Neural cell (in vitro differentiated cells): ENCODE results near the gene SRA1. TPM values are rescaled to one million over a fixed set of nuclear protein-coding genes. Genes with fewer than 3 reads are reported as not detected.

Source experiments
- H2AFZ ChIP-seq: fragments of 200-600, 300-800 bp; sonication (generic), shearing (Covaris generic); 2 replicates; pipeline ENCODE4 v1.6.0; 2014; ENCODE audit warnings: low read depth, mild to moderate bottlenecking, antibody characterized with exemption, low read length, moderate library complexity
- H3F3A ChIP-seq: fragments of 200-600 bp; shearing (Covaris generic); 2 replicates; pipeline ENCODE4 v1.6.1; 2016; ENCODE audit warnings: mild to moderate bottlenecking, moderate library complexity, mixed read lengths, antibody characterized with exemption, low read length; ENCODE audit not compliant: insufficient read depth, poor library complexity, severe bottlenecking
- H3K27ac ChIP-seq: fragments of 200-600, 300-800 bp; sonication (generic), shearing (Covaris generic); 2 replicates; pipeline ENCODE4 v1.5.1; 2014; ENCODE audit warnings: mild to moderate bottlenecking, low read length, moderate library complexity
- H3K27me3 ChIP-seq: fragments of 300-800, 200-600 bp; sonication (generic), shearing (Covaris generic); 2 replicates; pipeline ENCODE4 v1.6.0; 2014; ENCODE audit warnings: mild to moderate bottlenecking, low read depth, low read length, moderate library complexity; ENCODE audit not compliant: insufficient read depth
- H3K36me3 ChIP-seq: fragments of 300-800, 200-600 bp; sonication (generic), shearing (Covaris generic); 2 replicates; pipeline ENCODE4 v1.5.1; 2014; ENCODE audit warnings: mild to moderate bottlenecking, antibody characterized with exemption, low read length, moderate library complexity; ENCODE audit not compliant: insufficient read depth
- H3K4me2 ChIP-seq: fragments of 300-800, 200-600 bp; sonication (generic), shearing (Covaris generic); 2 replicates; pipeline ENCODE4 v1.6.0; 2014; ENCODE audit warnings: mild to moderate bottlenecking, low read length
- H3K4me3 ChIP-seq: fragments of 300-800, 200-600 bp; sonication (generic), shearing (Covaris generic); 2 replicates; pipeline ENCODE4 v1.5.1; 2014; ENCODE audit warnings: mild to moderate bottlenecking, low read length, moderate library complexity
- H3K79me2 ChIP-seq: fragments of 200-600 bp; shearing (Covaris generic); replicated peaks from 2 replicates; pipeline ENCODE4 v1.6.0; 2014; ENCODE audit warnings: mild to moderate bottlenecking, low read length, moderate library complexity; ENCODE audit not compliant: insufficient read depth
- H3K9ac ChIP-seq: fragments of 300-800, 200-600 bp; sonication (generic), shearing (Covaris generic); 2 replicates; pipeline ENCODE4 v1.6.1; 2016; ENCODE audit warnings: mild to moderate bottlenecking, low read length, mixed read lengths
- H3K9me2 ChIP-seq: fragments of 200-600 bp; shearing (Covaris generic); 2 replicates; pipeline ENCODE4 v1.6.1; 2016; ENCODE audit warnings: mild to moderate bottlenecking, low read length, mixed read lengths; ENCODE audit not compliant: insufficient read depth
- H3K9me3 ChIP-seq: fragments of 200-600, 300-800 bp; sonication (generic), shearing (Covaris generic); 2 replicates; pipeline ENCODE4 v1.6.1; 2016; ENCODE audit warnings: mild to moderate bottlenecking, mixed run types, low read length, moderate library complexity, mixed read lengths
- H4K20me1 ChIP-seq: fragments of 200-600 bp; shearing (Covaris generic); 2 replicates; pipeline ENCODE4 v1.6.1; 2016; ENCODE audit warnings: mild to moderate bottlenecking, mixed run types; ENCODE audit not compliant: insufficient read depth
- SMC3 ChIP-seq: fragments of 450-650 bp; conservative IDR thresholded peaks from 2 replicates; pipeline ENCODE4 v1.6.1; 2014; ENCODE audit warnings: antibody characterized with exemption, mild to moderate bottlenecking, moderate library complexity; ENCODE audit not compliant: poor library complexity
- TAF1 ChIP-seq: IDR thresholded peaks from 2 replicates; pipeline ENCODE4 v1.6.1; 2012; ENCODE audit warnings: low read depth
- polyA plus RNA-seq: library from polyadenylated mRNA; depleted of rRNA; stranded (reverse); fragments of >200 nt; gene quantifications from 2 replicates; pipeline ENCODE4 v1.2.3, GENCODE V29; 2014
- small RNA-seq, 3 experiments: library from RNA; depleted of rRNA; stranded (forward); fragments of <200 nt; gene quantifications; one replicate each; pipeline ENCODE3, GENCODE V24; 2012
- TF ChIP-seq, protein P1 (sequence below): fragments of 450-650 bp; IDR thresholded peaks from 2 replicates; pipeline ENCODE4 v1.5.1; 2014; ENCODE audit warnings: antibody characterized with exemption, mild to moderate bottlenecking, moderate library complexity; ENCODE audit not compliant: poor library complexity, severe bottlenecking

Gene SRA1
- polyA plus RNA-seq, 1 donor from 2014 or later, result 73.5 TPM

DNA sequence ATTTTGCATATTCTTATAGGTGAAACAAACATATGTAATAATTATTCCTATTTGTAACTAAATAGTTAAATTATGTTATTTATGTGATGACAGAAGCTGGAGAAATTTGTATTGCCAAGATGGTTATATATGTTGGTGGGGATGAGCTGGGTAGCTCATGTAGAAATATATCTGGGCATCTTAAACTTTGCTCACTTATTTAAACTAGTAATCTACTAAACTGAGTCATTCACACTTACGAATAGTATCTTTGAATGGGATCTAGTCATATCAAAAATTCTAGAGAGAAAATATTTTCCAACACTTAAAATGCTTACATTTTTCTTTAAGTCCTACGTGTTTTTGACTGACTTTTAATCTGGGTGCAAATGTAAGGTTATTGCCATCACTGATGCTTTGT is 54.4 kb downstream of the SRA1 start:
- H2AFZ ChIP-seq, result no peak overlapping the region
- H3K4me2 ChIP-seq, result no peak overlapping the region
- H3K27ac ChIP-seq, result no peak overlapping the region
- no peaks in the 10 kb centered on the region for H3K27me3 ChIP-seq
- TF ChIP-seq, protein P1, sequence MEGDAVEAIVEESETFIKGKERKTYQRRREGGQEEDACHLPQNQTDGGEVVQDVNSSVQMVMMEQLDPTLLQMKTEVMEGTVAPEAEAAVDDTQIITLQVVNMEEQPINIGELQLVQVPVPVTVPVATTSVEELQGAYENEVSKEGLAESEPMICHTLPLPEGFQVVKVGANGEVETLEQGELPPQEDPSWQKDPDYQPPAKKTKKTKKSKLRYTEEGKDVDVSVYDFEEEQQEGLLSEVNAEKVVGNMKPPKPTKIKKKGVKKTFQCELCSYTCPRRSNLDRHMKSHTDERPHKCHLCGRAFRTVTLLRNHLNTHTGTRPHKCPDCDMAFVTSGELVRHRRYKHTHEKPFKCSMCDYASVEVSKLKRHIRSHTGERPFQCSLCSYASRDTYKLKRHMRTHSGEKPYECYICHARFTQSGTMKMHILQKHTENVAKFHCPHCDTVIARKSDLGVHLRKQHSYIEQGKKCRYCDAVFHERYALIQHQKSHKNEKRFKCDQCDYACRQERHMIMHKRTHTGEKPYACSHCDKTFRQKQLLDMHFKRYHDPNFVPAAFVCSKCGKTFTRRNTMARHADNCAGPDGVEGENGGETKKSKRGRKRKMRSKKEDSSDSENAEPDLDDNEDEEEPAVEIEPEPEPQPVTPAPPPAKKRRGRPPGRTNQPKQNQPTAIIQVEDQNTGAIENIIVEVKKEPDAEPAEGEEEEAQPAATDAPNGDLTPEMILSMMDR, result no peak
- TF ChIP-seq TAF1 (no peak), SMC3 (no peak)
- no peaks in the 10 kb centered on the region for H4K20me1 ChIP-seq
- H3K36me3 ChIP-seq, result no peaks in the 10 kb centered on the region
- H3F3A ChIP-seq, result no peaks in the 10 kb centered on the region
- no peak overlapping the region for H3K4me3 ChIP-seq
- H3K9ac ChIP-seq, result no peak overlapping the region
- H3K9me3 ChIP-seq, result no peaks in the 10 kb centered on the region
- no peaks in the 10 kb centered on the region for H3K79me2 ChIP-seq
- H3K9me2 ChIP-seq, result no peaks in the 10 kb centered on the region

Small RNA genes within 50 kb of the gene (small RNA-seq; reads per million reads assigned to genes)
- 0 reads per million in 3 experiments for gene RF00279
- gene RF00443, result 0 reads per million in 3 experiments

Other genes starting within 250 kb of the SRA1 start
- 6.7 and 9.8 TPM in 2 replicates for gene HBEGF, start 210.9 kb downstream of the SRA1 start, polyA plus RNA-seq
- not detected in 2 replicates for gene SLC4A9, start 197.3 kb downstream of the SRA1 start, polyA plus RNA-seq
- 58.9 and 61.8 TPM in 2 replicates for gene ANKHD1, start 155.6 kb downstream of the SRA1 start, polyA plus RNA-seq
- 1.0 TPM in 1 of 2 replicates, not detected in the other for gene EIF4EBP3, start 9.8 kb downstream of the SRA1 start, polyA plus RNA-seq
- 131 and 149 TPM in 2 replicates for gene APBB3, start 7.1 kb upstream of the SRA1 start, polyA plus RNA-seq
- 8.1 and 8.8 TPM in 2 replicates for gene SLC35A4, start 7.4 kb upstream of the SRA1 start, polyA plus RNA-seq
- gene CD14, start 75.7 kb upstream of the SRA1 start, polyA plus RNA-seq, result 1.5 TPM in 1 of 2 replicates, not detected in the other
- 23.5 and 37.5 TPM in 2 replicates for gene TMCO6, start 82.0 kb upstream of the SRA1 start, polyA plus RNA-seq
- gene NDUFA2, start 90.2 kb upstream of the SRA1 start, polyA plus RNA-seq, result 131 and 162 TPM in 2 replicates
- gene IK, start 90.4 kb upstream of the SRA1 start, polyA plus RNA-seq, result 202 and 264 TPM in 2 replicates
- gene WDR55, start 107.4 kb upstream of the SRA1 start, polyA plus RNA-seq, result 20.4 and 20.7 TPM in 2 replicates
- gene DND1, start 116.1 kb upstream of the SRA1 start, polyA plus RNA-seq, result 4.2 and 4.4 TPM in 2 replicates
- 76.3 and 80.2 TPM in 2 replicates for gene HARS1, start 133.9 kb upstream of the SRA1 start, polyA plus RNA-seq
- 93.9 and 102 TPM in 2 replicates for gene HARS2, start 134.0 kb upstream of the SRA1 start, polyA plus RNA-seq
- gene ZMAT2, start 143.0 kb upstream of the SRA1 start, polyA plus RNA-seq, result 148 and 170 TPM in 2 replicates
- gene PCDHA1, start 228.7 kb upstream of the SRA1 start, polyA plus RNA-seq, result 0.28 TPM in 1 of 2 replicates, not detected in the other
- 8.7 and 9.9 TPM in 2 replicates for gene PCDHA2, start 237.4 kb upstream of the SRA1 start, polyA plus RNA-seq
- 1.7 and 3.0 TPM in 2 replicates for gene PCDHA3, start 243.6 kb upstream of the SRA1 start, polyA plus RNA-seq
- 43.6 and 47.6 TPM in 2 replicates for gene PCDHA4, start 249.6 kb upstream of the SRA1 start, polyA plus RNA-seq